Measurements from ENCODE around the gene ZNF792. TPM values are rescaled to one million over a fixed set of nuclear protein-coding genes. Genes with fewer than 3 reads are reported as not detected.

Gene ZNF792
- total and polyA plus RNA-seq, 2 donors (not counting 1 experiment from before 2014, with no cell fraction given), result 3.8 to 11.2 TPM

- intact Hi-C loops (cut with micrococcal nuclease), result no loop called here
- ChIA-PET POLR2A (no interaction called here), CTCF (no interaction called here)
- H3K27me3 ChIP-seq (replicated peaks in 1 of 4; ENCODE audit: control extremely low read depth in 1 of 4, control insufficient read depth in 3 of 4, insufficient read depth in 4 of 4, low read length in 3 of 4), result peaks cover 0 to 28% (median 10%) of the 10 kb centered on the region in 4 experiments
- TF ChIP-seq EZH2 (IDR thresholded peaks at IDR 0.05; ENCODE audit: borderline replicate concordance, insufficient read depth, low read depth, low read length, poor library complexity, severe bottlenecking) (no peak), CTCF (IDR thresholded peaks at IDR 0.05) (no peak)
- H3K4me1 ChIP-seq (ENCODE audit: control insufficient read depth in 2 of 2, insufficient read depth in 2 of 2, low read length in 2 of 2), result no peaks in the 10 kb centered on the region
- H2AFZ ChIP-seq (ENCODE audit: insufficient read depth, low read depth, low read length, poor library complexity, severe bottlenecking), result no peak overlapping the region
- H4K20me1 ChIP-seq (ENCODE audit: control insufficient read depth, insufficient read depth, low read length, poor library complexity, severe bottlenecking), result no peaks in the 10 kb centered on the region
- no CpG with 5 or more reads among the region's 3 CpGs for WGBS (ENCODE audit: insufficient coverage)
- Mint-ChIP-seq H3K4me3 (no peak overlapping the region), H3K27ac (no peak overlapping the region), H3K9me3 (ENCODE audit: insufficient read depth) (no peaks in the 10 kb centered on the region), H3K4me1 (no peaks in the 10 kb centered on the region), H3K27me3 (peaks cover 42% of the 10 kb centered on the region)
- no peak overlapping the region for H3K9ac ChIP-seq (ENCODE audit: low read length)
- no peak overlapping the region for H3K27ac ChIP-seq (ENCODE audit: low read length in 2 of 2)
- H3K36me3 ChIP-seq (replicated peaks in 1 of 2; ENCODE audit: control extremely low read depth in 1 of 2, control insufficient read depth in 1 of 2, extremely low read depth in 1 of 2, insufficient read depth in 2 of 2, low read length in 1 of 2), result no peaks in the 10 kb centered on the region
- DNase-seq (no peak), ATAC-seq (ENCODE audit: low read depth) (no peak)
- no peak overlapping the region for H3K4me3 ChIP-seq (ENCODE audit: control extremely low read depth in 1 of 5, extremely low read depth in 1 of 5, insufficient read depth in 1 of 5, low read depth in 2 of 5, low read length in 4 of 5)
- H3K9me3 ChIP-seq (ENCODE audit: control extremely low read depth in 1 of 3, control insufficient read depth in 2 of 3, insufficient read depth in 1 of 3, low read length in 2 of 3), result no peaks in the 10 kb centered on the region
- H3K4me2 ChIP-seq (replicated peaks; ENCODE audit: low read depth, low read length, poor library complexity, severe bottlenecking), result no peak overlapping the region
- H3K79me2 ChIP-seq (ENCODE audit: control insufficient read depth, insufficient read depth, low read length), result no peaks in the 10 kb centered on the region
Observed at GRCh38 chr19:34910770-34911169, 53.3 kb downstream of the ZNF792 start.

Other genes with a start within 250 kb of the ZNF792 start
- gene ZNF181, start 230.0 kb downstream of the ZNF792 start, total RNA-seq, result 13.6 and 13.8 TPM in 2 replicates
- 11.7 and 13.0 TPM in 2 replicates for gene ZNF181, start 230.0 kb downstream of the ZNF792 start, polyA plus RNA-seq
- 7.6 and 8.1 TPM in 2 replicates for gene ZNF599, start 191.0 kb downstream of the ZNF792 start, total RNA-seq
- 5.9 and 6.0 TPM in 2 replicates for gene ZNF599, start 191.0 kb downstream of the ZNF792 start, polyA plus RNA-seq
- 3.3 and 5.1 TPM in 2 replicates for gene ZNF30, start 37.3 kb downstream of the ZNF792 start, total RNA-seq
- gene ZNF30, start 37.3 kb downstream of the ZNF792 start, polyA plus RNA-seq, result 2.5 and 3.3 TPM in 2 replicates
- gene GRAMD1A, start 36.1 kb upstream of the ZNF792 start, total RNA-seq, result 102 TPM in 2 replicates
- gene GRAMD1A, start 36.1 kb upstream of the ZNF792 start, polyA plus RNA-seq, result 83.8 and 90.5 TPM in 2 replicates
- gene SCN1B, start 66.2 kb upstream of the ZNF792 start, total RNA-seq, result 0.49 and 0.52 TPM in 2 replicates
- gene SCN1B, start 66.2 kb upstream of the ZNF792 start, polyA plus RNA-seq, result 0.72 and 1.3 TPM in 2 replicates
- gene HPN, start 77.5 kb upstream of the ZNF792 start, total RNA-seq, result not detected in 2 replicates
- gene HPN, start 77.5 kb upstream of the ZNF792 start, polyA plus RNA-seq, result 0.30 TPM in 1 of 2 replicates, not detected in the other
- gene FXYD3, start 151.6 kb upstream of the ZNF792 start, total RNA-seq, result not detected in 2 replicates
- not detected in 2 replicates for gene FXYD3, start 151.6 kb upstream of the ZNF792 start, polyA plus RNA-seq
- 0.59 and 0.70 TPM in 2 replicates for gene LGI4, start 170.8 kb upstream of the ZNF792 start, total RNA-seq
- gene LGI4, start 170.8 kb upstream of the ZNF792 start, polyA plus RNA-seq, result 0.40 and 0.74 TPM in 2 replicates
- gene FXYD1, start 174.6 kb upstream of the ZNF792 start, total RNA-seq, result 3.8 and 4.7 TPM in 2 replicates
- gene FXYD1, start 174.6 kb upstream of the ZNF792 start, polyA plus RNA-seq, result 2.6 and 3.1 TPM in 2 replicates
- gene FXYD7, start 179.0 kb upstream of the ZNF792 start, total RNA-seq, result 27.4 and 32.1 TPM in 2 replicates
- 3.8 and 6.3 TPM in 2 replicates for gene FXYD7, start 179.0 kb upstream of the ZNF792 start, polyA plus RNA-seq
- gene FXYD5, start 190.5 kb upstream of the ZNF792 start, total RNA-seq, result 293 and 310 TPM in 2 replicates
- gene FXYD5, start 190.5 kb upstream of the ZNF792 start, polyA plus RNA-seq, result 362 and 390 TPM in 2 replicates

Data from B cell (primary cell).